ENCODE data around the gene LIPE.

- TF ChIP-seq, protein P1, sequence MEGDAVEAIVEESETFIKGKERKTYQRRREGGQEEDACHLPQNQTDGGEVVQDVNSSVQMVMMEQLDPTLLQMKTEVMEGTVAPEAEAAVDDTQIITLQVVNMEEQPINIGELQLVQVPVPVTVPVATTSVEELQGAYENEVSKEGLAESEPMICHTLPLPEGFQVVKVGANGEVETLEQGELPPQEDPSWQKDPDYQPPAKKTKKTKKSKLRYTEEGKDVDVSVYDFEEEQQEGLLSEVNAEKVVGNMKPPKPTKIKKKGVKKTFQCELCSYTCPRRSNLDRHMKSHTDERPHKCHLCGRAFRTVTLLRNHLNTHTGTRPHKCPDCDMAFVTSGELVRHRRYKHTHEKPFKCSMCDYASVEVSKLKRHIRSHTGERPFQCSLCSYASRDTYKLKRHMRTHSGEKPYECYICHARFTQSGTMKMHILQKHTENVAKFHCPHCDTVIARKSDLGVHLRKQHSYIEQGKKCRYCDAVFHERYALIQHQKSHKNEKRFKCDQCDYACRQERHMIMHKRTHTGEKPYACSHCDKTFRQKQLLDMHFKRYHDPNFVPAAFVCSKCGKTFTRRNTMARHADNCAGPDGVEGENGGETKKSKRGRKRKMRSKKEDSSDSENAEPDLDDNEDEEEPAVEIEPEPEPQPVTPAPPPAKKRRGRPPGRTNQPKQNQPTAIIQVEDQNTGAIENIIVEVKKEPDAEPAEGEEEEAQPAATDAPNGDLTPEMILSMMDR (IDR thresholded peaks at IDR 0.05) = no peak
- TF ChIP-seq POLR2A (IDR thresholded peaks at IDR 0.05) (no peak), EP300 (IDR thresholded peaks at IDR 0.05) (no peak)
These were observed 48.7 kb downstream of the LIPE start for GRCh38 chr19:42378225-42379215.
